IMR-90 (cell line): Measurements from ENCODE around the gene STX16.

Experiments used
- MAFK ChIP-seq: IDR thresholded peaks from 2 replicates; pipeline ENCODE4 v1.6.1; 2012; ENCODE audit warnings: low read depth, low read length, improper control_type of control experiment
- POLR2A ChIP-seq: IDR thresholded peaks from 2 replicates; pipeline ENCODE4 v1.6.1; 2012; ENCODE audit warnings: mild to moderate bottlenecking, low read depth, low read length
- RCOR1 ChIP-seq: IDR thresholded peaks from 2 replicates; pipeline ENCODE4 v1.6.1; 2012; ENCODE audit warnings: mild to moderate bottlenecking, low read length, improper control_type of control experiment; ENCODE audit not compliant: insufficient replicate concordance
- SMC3 ChIP-seq: fragments of 150-350 bp; IDR thresholded peaks from 2 replicates; pipeline ENCODE4 v1.6.1; 2016; ENCODE audit warnings: low read depth, mild to moderate bottlenecking, antibody characterized with exemption, low read length, moderate library complexity
- TF ChIP-seq, protein P1 (sequence below): conservative IDR thresholded peaks from 2 replicates; pipeline ENCODE4 v1.5.1; 2012; ENCODE audit warnings: mild to moderate bottlenecking, low read depth, low read length, improper control_type of control experiment
- TF ChIP-seq, protein P2 (sequence below): fragments of 150-350 bp; IDR thresholded peaks from 2 replicates; pipeline ENCODE4 v1.6.1; 2017; ENCODE audit warnings: mild to moderate bottlenecking, antibody characterized with exemption, low read length, low read depth

DNA sequence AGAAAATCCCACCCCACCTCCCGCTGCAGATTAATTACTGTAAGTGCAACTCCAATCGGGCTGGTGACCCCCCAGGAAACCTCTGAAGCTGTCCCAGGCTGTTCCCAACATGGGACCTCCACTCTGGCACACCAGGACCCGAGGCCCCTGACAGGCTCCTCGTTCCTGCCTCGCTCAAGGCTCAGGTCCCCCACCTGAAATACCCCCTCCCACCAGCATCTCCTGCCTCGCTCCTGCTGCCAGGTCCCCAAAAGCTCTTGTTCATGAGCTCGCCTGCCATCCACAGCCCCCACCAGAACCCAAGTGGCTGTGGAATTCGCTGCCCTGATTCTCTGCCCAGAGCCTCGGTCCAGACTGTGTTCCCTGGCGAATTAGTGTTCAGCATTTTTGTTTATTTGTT lies 67.6 kb downstream of the STX16 start:
- TF ChIP-seq, protein P1, sequence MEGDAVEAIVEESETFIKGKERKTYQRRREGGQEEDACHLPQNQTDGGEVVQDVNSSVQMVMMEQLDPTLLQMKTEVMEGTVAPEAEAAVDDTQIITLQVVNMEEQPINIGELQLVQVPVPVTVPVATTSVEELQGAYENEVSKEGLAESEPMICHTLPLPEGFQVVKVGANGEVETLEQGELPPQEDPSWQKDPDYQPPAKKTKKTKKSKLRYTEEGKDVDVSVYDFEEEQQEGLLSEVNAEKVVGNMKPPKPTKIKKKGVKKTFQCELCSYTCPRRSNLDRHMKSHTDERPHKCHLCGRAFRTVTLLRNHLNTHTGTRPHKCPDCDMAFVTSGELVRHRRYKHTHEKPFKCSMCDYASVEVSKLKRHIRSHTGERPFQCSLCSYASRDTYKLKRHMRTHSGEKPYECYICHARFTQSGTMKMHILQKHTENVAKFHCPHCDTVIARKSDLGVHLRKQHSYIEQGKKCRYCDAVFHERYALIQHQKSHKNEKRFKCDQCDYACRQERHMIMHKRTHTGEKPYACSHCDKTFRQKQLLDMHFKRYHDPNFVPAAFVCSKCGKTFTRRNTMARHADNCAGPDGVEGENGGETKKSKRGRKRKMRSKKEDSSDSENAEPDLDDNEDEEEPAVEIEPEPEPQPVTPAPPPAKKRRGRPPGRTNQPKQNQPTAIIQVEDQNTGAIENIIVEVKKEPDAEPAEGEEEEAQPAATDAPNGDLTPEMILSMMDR = no peak
- no peak for TF ChIP-seq POLR2A
- no peak for TF ChIP-seq RCOR1
- no peak for TF ChIP-seq SMC3
- TF ChIP-seq, protein P2, sequence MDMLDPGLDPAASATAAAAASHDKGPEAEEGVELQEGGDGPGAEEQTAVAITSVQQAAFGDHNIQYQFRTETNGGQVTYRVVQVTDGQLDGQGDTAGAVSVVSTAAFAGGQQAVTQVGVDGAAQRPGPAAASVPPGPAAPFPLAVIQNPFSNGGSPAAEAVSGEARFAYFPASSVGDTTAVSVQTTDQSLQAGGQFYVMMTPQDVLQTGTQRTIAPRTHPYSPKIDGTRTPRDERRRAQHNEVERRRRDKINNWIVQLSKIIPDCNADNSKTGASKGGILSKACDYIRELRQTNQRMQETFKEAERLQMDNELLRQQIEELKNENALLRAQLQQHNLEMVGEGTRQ = no peak
- TF ChIP-seq MAFK = no peak
